ENCODE measurements around the gene IRAK2.

DNA sequence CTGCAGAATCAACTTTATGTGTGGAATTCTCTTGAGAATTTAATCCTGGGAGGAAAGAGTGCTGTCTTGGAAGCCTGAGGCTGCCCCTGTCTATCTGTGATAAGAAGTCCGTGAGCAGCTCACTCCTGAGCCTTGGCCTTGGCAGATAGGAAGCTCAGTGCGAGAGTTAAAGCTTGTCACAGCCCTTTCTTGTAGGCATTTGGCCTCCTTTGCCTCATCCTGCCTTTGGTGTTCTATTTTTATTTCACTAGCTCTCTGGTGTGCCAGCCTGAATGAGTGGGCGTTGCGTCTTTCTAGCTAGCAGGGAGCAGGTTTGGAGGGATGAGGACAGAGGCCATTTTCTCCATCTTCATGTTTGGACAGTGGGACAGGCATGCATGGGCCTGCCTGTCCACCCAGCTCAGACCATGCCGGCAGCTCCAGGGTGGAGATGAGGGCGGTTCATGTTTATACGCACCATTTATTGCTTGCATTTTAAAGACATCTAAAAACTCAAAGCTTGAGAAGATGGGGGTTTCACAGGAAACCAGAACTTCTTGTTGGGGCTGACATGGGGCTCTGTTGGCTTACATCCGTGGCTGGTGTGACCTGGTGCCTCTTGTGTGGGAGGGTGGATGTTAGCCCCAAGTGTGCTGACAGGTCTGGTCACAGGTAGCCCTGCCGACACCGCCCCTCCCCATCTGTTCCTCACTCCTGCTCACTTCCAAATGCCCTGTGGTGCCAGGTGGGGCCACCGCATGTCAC is 29.8 kb downstream of the IRAK2 start:
- TF ChIP-seq, protein P1, sequence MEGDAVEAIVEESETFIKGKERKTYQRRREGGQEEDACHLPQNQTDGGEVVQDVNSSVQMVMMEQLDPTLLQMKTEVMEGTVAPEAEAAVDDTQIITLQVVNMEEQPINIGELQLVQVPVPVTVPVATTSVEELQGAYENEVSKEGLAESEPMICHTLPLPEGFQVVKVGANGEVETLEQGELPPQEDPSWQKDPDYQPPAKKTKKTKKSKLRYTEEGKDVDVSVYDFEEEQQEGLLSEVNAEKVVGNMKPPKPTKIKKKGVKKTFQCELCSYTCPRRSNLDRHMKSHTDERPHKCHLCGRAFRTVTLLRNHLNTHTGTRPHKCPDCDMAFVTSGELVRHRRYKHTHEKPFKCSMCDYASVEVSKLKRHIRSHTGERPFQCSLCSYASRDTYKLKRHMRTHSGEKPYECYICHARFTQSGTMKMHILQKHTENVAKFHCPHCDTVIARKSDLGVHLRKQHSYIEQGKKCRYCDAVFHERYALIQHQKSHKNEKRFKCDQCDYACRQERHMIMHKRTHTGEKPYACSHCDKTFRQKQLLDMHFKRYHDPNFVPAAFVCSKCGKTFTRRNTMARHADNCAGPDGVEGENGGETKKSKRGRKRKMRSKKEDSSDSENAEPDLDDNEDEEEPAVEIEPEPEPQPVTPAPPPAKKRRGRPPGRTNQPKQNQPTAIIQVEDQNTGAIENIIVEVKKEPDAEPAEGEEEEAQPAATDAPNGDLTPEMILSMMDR (IDR thresholded peaks at IDR 0.05), result no peak
- no peak for TF ChIP-seq POLR2A (IDR thresholded peaks at IDR 0.05)
- TF ChIP-seq EP300 (IDR thresholded peaks at IDR 0.05), result no peak
- TF ChIP-seq POLR2AphosphoS5 (IDR thresholded peaks at IDR 0.05), result peak; percentile 16 to 45 (median 34)
